Gastroesophageal sphincter (tissue), 4 donors: ENCODE measurements around the gene ECSCR. TPM values are rescaled to one million over a fixed set of nuclear protein-coding genes. Genes with fewer than 3 reads are reported as not detected.

Experiments
- ATAC-seq: fragments of 150-250 bp; one replicate; pipeline ENCODE4 v1.9.1; 2016; ENCODE audit warnings: mild to moderate bottlenecking, moderate library complexity
- H3K27ac ChIP-seq, 4 donors: fragments of 200-600 bp; sonication (generic) in 3 of 4; 1 replicate in 3 of 4; 2 replicates in 1 of 4; pipeline ENCODE4 v1.5.1; 2016 to 2019
- H3K27me3 ChIP-seq: fragments of 200-600 bp; sonication (generic); one replicate; pipeline ENCODE4 v1.5.1; 2019
- H3K36me3 ChIP-seq, 2 donors: fragments of 200-600 bp; sonication (generic); one replicate each; pipeline ENCODE4 v1.5.1; 2019; ENCODE audit warnings: control low read depth in 1 of 2
- H3K4me1 ChIP-seq, 3 donors: fragments of 200-600 bp; sonication (generic); 1 replicate in 2 of 3; 2 replicates in 1 of 3; pipeline ENCODE4 v1.5.1; 2016 to 2019; ENCODE audit warnings: control low read depth in 2 of 3
- H3K4me3 ChIP-seq, 2 donors: fragments of 200-600 bp; sonication (generic); one replicate each; pipeline ENCODE4 v1.5.1; 2019; ENCODE audit warnings: mild to moderate bottlenecking in 1 of 2, moderate library complexity in 1 of 2
- H3K9me3 ChIP-seq, 3 donors: fragments of 200-600 bp; sonication (generic); one replicate each; pipeline ENCODE4 v1.5.1; 2017 to 2019; ENCODE audit warnings: control low read depth in 2 of 3
- EP300 ChIP-seq: sonication (generic); formaldehyde crosslinking; IDR thresholded peaks from one replicate; pipeline ENCODE4 v1.6.1; 2017; ENCODE audit warnings: antibody characterized with exemption, mild to moderate bottlenecking
- POLR2A ChIP-seq, 2 donors: fragments of 450-650 bp; IDR thresholded peaks; one replicate each; pipeline ENCODE4 v1.6.1; 2017; ENCODE audit warnings: antibody characterized with exemption in 2 of 2, mild to moderate bottlenecking in 2 of 2, moderate library complexity in 1 of 2
- POLR2AphosphoS5 ChIP-seq: sonication (generic); formaldehyde crosslinking; IDR thresholded peaks from one replicate; pipeline ENCODE4 v1.6.1; 2017; ENCODE audit warnings: antibody characterized with exemption
- WGBS, 2 donors: methylation state at CpG; one replicate each; pipeline ENCODE4 v1.1.5; 2018; ENCODE audit warnings: low coverage in 1 of 2; 5-methylcytosine and 5-hydroxymethylcytosine counted together
- total RNA-seq, 4 donors: library from RNA; depleted of rRNA; stranded (reverse); fragments of >200 nt; gene quantifications; one replicate each; pipeline ENCODE4 v1.1.0, GENCODE V29; 2016
- TF ChIP-seq, protein P1 (sequence below), 4 experiments: fragments of 200-600 bp in 2 of 4; fragments of 450-650 bp in 2 of 4; sonication (generic) in 1 of 4; IDR thresholded peaks; one replicate each; pipeline ENCODE4 v1.5.1; 2017 to 2019; ENCODE audit warnings: antibody characterized with exemption in 4 of 4, mild to moderate bottlenecking in 2 of 4, moderate library complexity in 2 of 4

ECSCR gene
- total RNA-seq, 4 donors from 2014 or later = 7.6 to 34.9 (median 21.8) TPM

DNA sequence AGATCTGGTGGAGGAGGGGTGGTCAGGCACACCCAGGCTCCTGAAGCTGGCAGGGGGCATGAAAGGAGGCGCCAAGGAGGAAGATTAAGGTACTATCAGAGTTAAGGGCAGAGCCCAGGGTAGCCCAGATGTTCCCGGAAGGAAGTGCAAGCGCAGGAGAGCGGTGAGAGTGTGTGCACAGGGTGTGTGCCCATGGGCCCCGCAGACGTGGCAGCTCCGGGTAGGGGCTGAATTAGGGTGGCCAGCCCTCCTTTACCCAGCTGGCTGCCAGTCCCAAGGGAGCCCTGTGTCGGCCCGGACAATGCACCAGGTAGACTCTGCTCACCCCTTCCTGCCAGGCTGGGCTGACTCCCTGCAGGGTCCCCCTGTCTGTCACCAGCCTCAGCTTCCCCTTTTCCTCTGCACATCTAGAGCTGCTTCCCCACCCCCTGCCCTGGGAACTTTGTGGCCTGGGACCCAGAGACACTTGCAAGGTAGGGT, 8.3 kb upstream of the ECSCR start, which contains the start of gene SMIM33:
Gene SMIM33, plus strand, starts transcription at position 184 of the 480 bp plus-strand sequence. Its CDS starts 118 bp downstream, at position 302.
- no peaks in the 10 kb centered on the region for H3K27me3 ChIP-seq
- no peak for TF ChIP-seq POLR2AphosphoS5
- 80% methylated on average over 1 of the region's 9 CpGs for WGBS, 2 donors
- H3K27ac ChIP-seq = peak within 1 kb of the TSS in 1 of 4 donors; percentile 17
- peaks cover 0 to 26% (median 12%) of the 10 kb centered on the region in 3 donors for H3K4me1 ChIP-seq
- no peak within 1 kb of the TSS for H3K4me3 ChIP-seq
- H3K9me3 ChIP-seq = no peaks in the 10 kb centered on the region
- ATAC-seq = no peak
- H3K36me3 ChIP-seq = peaks cover 0 to 11% of the 10 kb centered on the region in 2 donors

DNA sequence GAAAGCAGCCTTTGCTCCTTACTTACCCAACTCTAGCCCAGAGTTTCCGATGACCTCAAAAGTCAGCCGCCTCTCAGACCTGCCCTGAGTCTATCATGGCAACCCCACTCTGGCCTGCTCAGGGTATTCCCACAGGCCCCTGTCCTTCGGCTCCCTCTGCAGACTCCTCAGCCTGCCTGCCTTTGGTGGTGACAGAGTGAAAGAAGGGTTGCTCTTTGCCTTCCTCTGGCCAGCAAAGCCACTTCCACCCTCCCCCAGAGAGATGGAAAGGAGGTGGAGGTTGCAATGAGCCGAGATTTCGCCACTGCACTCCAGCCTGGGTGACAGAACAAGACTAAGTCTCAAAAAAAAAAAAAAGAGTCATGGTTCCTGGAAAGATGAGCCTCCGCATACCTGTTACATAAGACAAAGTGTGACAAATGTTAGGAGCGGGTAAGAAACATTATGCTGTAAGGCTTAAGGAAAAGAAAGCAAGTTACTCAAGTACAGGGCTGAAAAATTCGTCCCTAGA, 5.9 kb upstream of the ECSCR start:
- Histone ChIP-seq H3K4me1 (peaks cover 0 to 3% (median 3%) of the 10 kb centered on the region in 3 donors), H3K4me3 (no peak overlapping the region), H3K36me3 (no peaks in the 10 kb centered on the region), H3K9me3 (no peaks in the 10 kb centered on the region), H3K27me3 (no peaks in the 10 kb centered on the region), H3K27ac (no peak overlapping the region)
- whole genome bisulfite sequencing, 2 donors = 75 to 90% methylated on average over 2 to 5 of the region's 8 CpGs
- ATAC-seq = no peak
- TF ChIP-seq EP300 (no peak), POLR2A (IDR thresholded peaks at IDR 0.05) (no peak), POLR2AphosphoS5 (no peak)
- TF ChIP-seq, protein P1, sequence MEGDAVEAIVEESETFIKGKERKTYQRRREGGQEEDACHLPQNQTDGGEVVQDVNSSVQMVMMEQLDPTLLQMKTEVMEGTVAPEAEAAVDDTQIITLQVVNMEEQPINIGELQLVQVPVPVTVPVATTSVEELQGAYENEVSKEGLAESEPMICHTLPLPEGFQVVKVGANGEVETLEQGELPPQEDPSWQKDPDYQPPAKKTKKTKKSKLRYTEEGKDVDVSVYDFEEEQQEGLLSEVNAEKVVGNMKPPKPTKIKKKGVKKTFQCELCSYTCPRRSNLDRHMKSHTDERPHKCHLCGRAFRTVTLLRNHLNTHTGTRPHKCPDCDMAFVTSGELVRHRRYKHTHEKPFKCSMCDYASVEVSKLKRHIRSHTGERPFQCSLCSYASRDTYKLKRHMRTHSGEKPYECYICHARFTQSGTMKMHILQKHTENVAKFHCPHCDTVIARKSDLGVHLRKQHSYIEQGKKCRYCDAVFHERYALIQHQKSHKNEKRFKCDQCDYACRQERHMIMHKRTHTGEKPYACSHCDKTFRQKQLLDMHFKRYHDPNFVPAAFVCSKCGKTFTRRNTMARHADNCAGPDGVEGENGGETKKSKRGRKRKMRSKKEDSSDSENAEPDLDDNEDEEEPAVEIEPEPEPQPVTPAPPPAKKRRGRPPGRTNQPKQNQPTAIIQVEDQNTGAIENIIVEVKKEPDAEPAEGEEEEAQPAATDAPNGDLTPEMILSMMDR (IDR thresholded peaks at IDR 0.05) = no peak

DNA sequence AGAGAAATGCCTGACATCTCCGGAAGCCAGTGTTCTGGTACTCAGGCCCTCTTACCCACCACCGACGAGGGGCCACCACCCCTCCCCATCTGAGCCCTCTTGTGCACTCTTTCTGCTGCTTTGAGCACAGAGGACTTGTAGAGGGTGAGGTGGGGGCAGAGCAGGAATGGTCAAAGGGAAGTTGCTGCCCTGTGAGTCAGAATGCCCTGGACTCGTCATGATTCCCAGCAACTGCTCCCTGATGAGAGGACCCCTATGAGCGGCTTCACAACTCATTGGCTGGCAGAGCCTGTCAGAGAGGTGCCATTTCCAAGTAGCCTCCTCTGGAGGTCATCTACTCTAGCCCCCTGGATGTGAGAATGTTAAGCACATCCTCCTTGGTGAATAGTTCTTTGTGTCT, 845 bp downstream of the ECSCR start:
- peak; percentile 60 for ATAC-seq
- H3K9me3 ChIP-seq = no peaks in the 10 kb centered on the region
- no peaks in the 10 kb centered on the region for H3K36me3 ChIP-seq
- no peaks in the 10 kb centered on the region for H3K4me1 ChIP-seq
- WGBS, 2 donors = 60% methylated on average over 2 of the region's 5 CpGs; no CpG with 5 or more reads in 1 of the 2 donors
- peak overlapping the region in 3 of 4 donors; percentile 38 to 65 (median 59) for H3K27ac ChIP-seq
- H3K27me3 ChIP-seq = no peaks in the 10 kb centered on the region
- H3K4me3 ChIP-seq = peak overlapping the region in 1 of 2 donors; percentile 35
- TF ChIP-seq POLR2A (IDR thresholded peaks at IDR 0.05) = no peak
- peak; percentile 30 for TF ChIP-seq POLR2AphosphoS5
- no peak for TF ChIP-seq EP300
- TF ChIP-seq, protein P1 (IDR thresholded peaks at IDR 0.05) = no peak

DNA sequence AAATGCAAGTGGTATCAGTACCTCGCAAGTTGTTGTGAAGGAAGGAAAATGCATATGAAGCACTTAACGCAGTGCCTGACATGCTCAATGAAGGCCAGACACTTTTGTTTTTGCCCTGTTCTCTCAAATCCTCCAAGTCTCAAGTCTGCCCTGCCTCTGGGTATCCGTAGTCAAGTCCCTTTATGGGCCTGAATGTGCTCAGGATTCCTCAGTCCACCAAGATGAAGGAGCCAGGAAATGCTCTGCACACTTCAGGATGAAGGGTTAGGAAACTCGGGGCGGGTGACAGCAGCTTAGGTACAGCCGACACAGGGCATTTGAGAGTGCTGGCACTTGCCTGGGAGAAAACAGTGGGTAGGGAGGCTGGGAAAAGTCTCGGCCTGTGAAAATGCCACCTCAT, 1.4 kb downstream of the ECSCR start:
- TF ChIP-seq EP300 (no peak), POLR2AphosphoS5 (no peak), POLR2A (IDR thresholded peaks at IDR 0.05) (no peak)
- TF ChIP-seq, protein P1 (IDR thresholded peaks at IDR 0.05) = no peak
- Histone ChIP-seq H3K27me3 (no peaks in the 10 kb centered on the region), H3K36me3 (no peaks in the 10 kb centered on the region), H3K27ac (peak overlapping the region in 3 of 4 donors; percentile 38 to 59 (median 54)), H3K9me3 (no peaks in the 10 kb centered on the region), H3K4me1 (no peaks in the 10 kb centered on the region), H3K4me3 (peak overlapping the region in 1 of 2 donors; percentile 35)
- 55 to 64% methylated on average over 2 to 4 of the region's 7 CpGs for WGBS, 2 donors
- no peak for ATAC-seq

DNA sequence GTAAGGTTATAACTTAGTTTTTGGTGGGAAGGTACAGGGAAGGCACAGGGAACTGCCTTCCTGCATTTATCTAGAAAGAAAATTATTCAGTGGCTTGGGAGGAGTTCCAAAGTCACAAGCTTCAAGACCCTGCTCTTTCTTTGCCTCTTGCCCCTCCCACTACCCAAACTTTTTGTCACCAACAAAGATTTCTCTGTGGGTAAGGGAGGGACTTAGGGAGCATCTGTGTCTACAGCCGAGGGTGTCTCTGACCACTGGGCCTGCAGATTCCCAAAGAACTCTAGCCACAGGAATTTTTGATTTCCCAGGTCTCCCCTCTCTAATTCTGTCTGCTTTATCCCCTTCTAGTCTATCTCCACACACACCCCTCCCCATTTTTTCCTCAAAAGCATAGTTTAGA, 2.1 kb downstream of the ECSCR start:
- H3K27me3 ChIP-seq = no peaks in the 10 kb centered on the region
- TF ChIP-seq, protein P1 (IDR thresholded peaks at IDR 0.05) = no peak
- no peak for TF ChIP-seq POLR2AphosphoS5
- TF ChIP-seq POLR2A (IDR thresholded peaks at IDR 0.05) = no peak
- TF ChIP-seq EP300 = no peak
- peak overlapping the region in 1 of 2 donors; percentile 35 for H3K4me3 ChIP-seq

More for the DNA sequence above, 2.1 kb downstream of the ECSCR start:
- no peaks in the 10 kb centered on the region for H3K4me1 ChIP-seq
- no peak for ATAC-seq
- H3K9me3 ChIP-seq = no peaks in the 10 kb centered on the region
- WGBS, 2 donors = 33 to 40% methylated on average over 1 of the region's 1 CpG
- H3K36me3 ChIP-seq = no peaks in the 10 kb centered on the region
- peak overlapping the region in 3 of 4 donors; percentile 54 to 66 (median 59) for H3K27ac ChIP-seq
